Neural progenitor cell (in vitro differentiated cells): ENCODE measurements around the gene IFIT2. TPM values are rescaled to one million over a fixed set of nuclear protein-coding genes. Genes with fewer than 3 reads are reported as not detected.

Experiments used
- DNase-seq: peaks from one replicate; pipeline ENCODE4 v3.0.0-alpha.2; 2016; ENCODE audit warnings: low spot score
- H2AFZ ChIP-seq: fragments of 200-600 bp; sonication (generic); replicated peaks from 2 replicates; pipeline ENCODE4 v1.6.1; 2016; ENCODE audit warnings: antibody characterized with exemption
- H3F3A ChIP-seq: fragments of 200-600 bp; sonication (generic); 2 replicates; pipeline ENCODE4 v1.6.1; 2016; ENCODE audit warnings: antibody characterized with exemption, low read depth
- H3K27ac ChIP-seq: fragments of 200-600 bp; sonication (generic); 2 replicates; pipeline ENCODE4 v1.5.1; 2016; ENCODE audit warnings: mild to moderate bottlenecking
- H3K27me3 ChIP-seq: fragments of 200-600 bp; sonication (generic); 2 replicates; pipeline ENCODE4 v1.6.1; 2016; ENCODE audit warnings: mild to moderate bottlenecking, moderate library complexity
- H3K36me3 ChIP-seq: fragments of 200-600 bp; sonication (generic); 2 replicates; pipeline ENCODE4 v1.5.1; 2016
- H3K4me1 ChIP-seq: fragments of 200-600 bp; sonication (generic); 2 replicates; pipeline ENCODE4 v1.6.1; 2016; ENCODE audit warnings: mixed run types
- H3K4me2 ChIP-seq: fragments of 200-600 bp; sonication (generic); 2 replicates; pipeline ENCODE4 v1.6.1; 2016
- H3K4me3 ChIP-seq: fragments of 200-600 bp; sonication (generic); 2 replicates; pipeline ENCODE4 v1.5.1; 2016
- H3K79me2 ChIP-seq: fragments of 200-600 bp; sonication (generic); 2 replicates; pipeline ENCODE4 v1.6.1; 2016; ENCODE audit warnings: low read depth
- H3K9ac ChIP-seq: fragments of 200-600 bp; sonication (generic); 2 replicates; pipeline ENCODE4 v1.6.1; 2016
- H3K9me3 ChIP-seq: fragments of 200-600 bp; sonication (generic); 2 replicates; pipeline ENCODE4 v1.5.1; 2016; ENCODE audit warnings: low read depth
- H4K20me1 ChIP-seq: fragments of 200-600 bp; sonication (generic); 2 replicates; pipeline ENCODE4 v1.6.1; 2016; ENCODE audit warnings: low read depth
- H3K27ac Mint-ChIP-seq: 3 replicates; pipeline ENCODE4 v1.8.0; 2021; ENCODE audit warnings: mixed read lengths
- H3K27me3 Mint-ChIP-seq: 2 replicates; pipeline ENCODE4 v1.8.0; 2022; ENCODE audit warnings: low read depth, mild to moderate bottlenecking, inconsistent platforms, moderate library complexity, mixed read lengths; ENCODE audit not compliant: insufficient read depth
- H3K36me3 Mint-ChIP-seq: 3 replicates; pipeline ENCODE4 v1.8.0; 2021; ENCODE audit warnings: mixed read lengths
- H3K4me1 Mint-ChIP-seq: 3 replicates; pipeline ENCODE4 v1.8.0; 2021; ENCODE audit warnings: mixed read lengths
- H3K4me3 Mint-ChIP-seq: 3 replicates; pipeline ENCODE4 v1.8.0; 2021; ENCODE audit warnings: mild to moderate bottlenecking, moderate library complexity, mixed read lengths
- H3K9me3 Mint-ChIP-seq: 3 replicates; pipeline ENCODE4 v1.8.0; 2020; ENCODE audit warnings: mixed read lengths
- CTCF ChIP-seq: fragments of 200-600 bp; sonication (generic); IDR thresholded peaks from 2 replicates; pipeline ENCODE4 v1.5.1; 2017; ENCODE audit warnings: antibody characterized with exemption, mild to moderate bottlenecking
- EZH2 ChIP-seq: fragments of 200-600 bp; sonication (generic); IDR thresholded peaks from 2 replicates; pipeline ENCODE4 v1.6.1; 2017; ENCODE audit warnings: antibody characterized with exemption, mild to moderate bottlenecking, moderate library complexity
- EZH2phosphoT487 ChIP-seq: fragments of 200-600 bp; sonication (generic); IDR thresholded peaks from 2 replicates; pipeline ENCODE4 v1.6.1; 2017; ENCODE audit warnings: antibody characterized with exemption
- total RNA-seq: library from RNA; depleted of rRNA; stranded (reverse); fragments of >200 nt; gene quantifications from 2 replicates; pipeline ENCODE4 v1.2.3, GENCODE V29; 2015; ENCODE audit warnings: low replicate concordance

The IFIT2 gene
- total RNA-seq, 1 donor from 2014 or later: 0.22 TPM

GRCh38 chr10:89351412-89351779 is 49.5 kb downstream of the IFIT2 start:
- no peaks in the 10 kb centered on the region for H3K27me3 ChIP-seq
- peak overlapping the region; percentile 24 for H3K27ac Mint-ChIP-seq
- H3K9me3 Mint-ChIP-seq: peaks cover 14% of the 10 kb centered on the region
- H3K9ac ChIP-seq: no peak overlapping the region
- TF ChIP-seq CTCF (no peak), EZH2phosphoT487 (no peak), EZH2 (no peak)
- no peak overlapping the region for H3K4me3 Mint-ChIP-seq
- no peak overlapping the region for H3K4me2 ChIP-seq
- H3K27me3 Mint-ChIP-seq: peaks cover 2% of the 10 kb centered on the region
- H3K4me1 ChIP-seq: peaks cover 33% of the 10 kb centered on the region
- H3K27ac ChIP-seq: no peak overlapping the region
- no peak overlapping the region for H3K4me3 ChIP-seq
- H3K79me2 ChIP-seq: no peaks in the 10 kb centered on the region
- H3K4me1 Mint-ChIP-seq: peaks cover 54% of the 10 kb centered on the region
- DNase-seq: no peak
- H3K36me3 ChIP-seq: no peaks in the 10 kb centered on the region
- H4K20me1 ChIP-seq: no peaks in the 10 kb centered on the region
- H3K36me3 Mint-ChIP-seq: peaks cover 2% of the 10 kb centered on the region
- H2AFZ ChIP-seq: no peak overlapping the region
- peaks cover 25% of the 10 kb centered on the region for H3F3A ChIP-seq
- no peaks in the 10 kb centered on the region for H3K9me3 ChIP-seq

GRCh38 chr10:89351780-89352597 is 50.1 kb downstream of the IFIT2 start:
- H3K27ac Mint-ChIP-seq: peak overlapping the region; percentile 24
- no peak overlapping the region for H2AFZ ChIP-seq
- H4K20me1 ChIP-seq: no peaks in the 10 kb centered on the region
- H3K4me2 ChIP-seq: no peak overlapping the region
- no peak overlapping the region for H3K9ac ChIP-seq
- peaks cover 22% of the 10 kb centered on the region for H3F3A ChIP-seq
- no peaks in the 10 kb centered on the region for H3K36me3 ChIP-seq
- no peaks in the 10 kb centered on the region for H3K9me3 ChIP-seq
- no peaks in the 10 kb centered on the region for H3K79me2 ChIP-seq
- H3K27me3 Mint-ChIP-seq: peaks cover 2% of the 10 kb centered on the region
- no peak for DNase-seq
- peaks cover 51% of the 10 kb centered on the region for H3K4me1 Mint-ChIP-seq
- TF ChIP-seq EZH2 (no peak), CTCF (no peak), EZH2phosphoT487 (no peak)
- peaks cover 27% of the 10 kb centered on the region for H3K4me1 ChIP-seq
- no peak overlapping the region for H3K4me3 Mint-ChIP-seq
- H3K27me3 ChIP-seq: no peaks in the 10 kb centered on the region
- H3K27ac ChIP-seq: no peak overlapping the region
- H3K4me3 ChIP-seq: no peak overlapping the region
- H3K9me3 Mint-ChIP-seq: peaks cover 14% of the 10 kb centered on the region
- peaks cover 2% of the 10 kb centered on the region for H3K36me3 Mint-ChIP-seq

- H3K9me3 ChIP-seq: no peaks in the 10 kb centered on the region
- Mint-ChIP-seq H3K4me1 (peaks cover 48% of the 10 kb centered on the region), H3K4me3 (no peak overlapping the region), H3K36me3 (peaks cover 2% of the 10 kb centered on the region), H3K27ac (no peak overlapping the region), H3K27me3 (peaks cover 2% of the 10 kb centered on the region), H3K9me3 (peaks cover 14% of the 10 kb centered on the region)
- no peaks in the 10 kb centered on the region for H4K20me1 ChIP-seq
- no peak overlapping the region for H2AFZ ChIP-seq
- H3K4me1 ChIP-seq: peaks cover 19% of the 10 kb centered on the region
- H3K4me2 ChIP-seq: no peak overlapping the region
- no peaks in the 10 kb centered on the region for H3K79me2 ChIP-seq
- DNase-seq: no peak
- no peaks in the 10 kb centered on the region for H3K36me3 ChIP-seq
- H3F3A ChIP-seq: peaks cover 13% of the 10 kb centered on the region
- H3K4me3 ChIP-seq: no peak overlapping the region
- H3K27ac ChIP-seq: no peak overlapping the region
- no peak for TF ChIP-seq CTCF
- H3K27me3 ChIP-seq: no peaks in the 10 kb centered on the region
- H3K9ac ChIP-seq: no peak overlapping the region
These were observed 51.0 kb downstream of the IFIT2 start for GRCh38 chr10:89352802-89353201.
